ENCODE data around the gene ADCYAP1R1. TPM values are rescaled to one million over a fixed set of nuclear protein-coding genes. Genes with fewer than 3 reads are reported as not detected.

Gene ADCYAP1R1
- total RNA-seq, 1 experiment from 2014 or later, result not detected

DNA sequence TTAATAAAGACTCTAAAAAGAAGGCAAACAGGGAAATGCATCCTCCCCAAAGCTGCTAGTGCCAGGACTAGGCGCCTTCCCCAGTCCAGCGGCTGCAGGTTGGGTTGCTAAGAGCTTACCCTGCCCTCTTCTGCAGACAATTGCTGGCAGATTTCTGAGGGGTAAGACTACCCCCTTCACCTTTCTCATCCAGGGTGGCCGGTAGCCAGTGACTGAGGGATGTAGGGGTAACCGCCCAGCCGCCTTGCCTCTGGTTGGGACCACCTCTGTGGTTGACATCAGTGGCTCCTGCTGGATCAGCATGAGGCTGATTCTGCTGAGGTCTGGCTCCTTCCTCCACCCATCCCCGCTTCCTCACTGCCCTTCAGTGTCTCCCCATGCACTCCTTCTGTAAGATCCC, 71.2 kb downstream of the ADCYAP1R1 start:
- H4K20me1 ChIP-seq (ENCODE audit: insufficient read depth), result no peaks in the 10 kb centered on the region
- no peak for TF ChIP-seq EZH2 (IDR thresholded peaks at IDR 0.05; ENCODE audit: low read depth)
- TF ChIP-seq, protein P1, sequence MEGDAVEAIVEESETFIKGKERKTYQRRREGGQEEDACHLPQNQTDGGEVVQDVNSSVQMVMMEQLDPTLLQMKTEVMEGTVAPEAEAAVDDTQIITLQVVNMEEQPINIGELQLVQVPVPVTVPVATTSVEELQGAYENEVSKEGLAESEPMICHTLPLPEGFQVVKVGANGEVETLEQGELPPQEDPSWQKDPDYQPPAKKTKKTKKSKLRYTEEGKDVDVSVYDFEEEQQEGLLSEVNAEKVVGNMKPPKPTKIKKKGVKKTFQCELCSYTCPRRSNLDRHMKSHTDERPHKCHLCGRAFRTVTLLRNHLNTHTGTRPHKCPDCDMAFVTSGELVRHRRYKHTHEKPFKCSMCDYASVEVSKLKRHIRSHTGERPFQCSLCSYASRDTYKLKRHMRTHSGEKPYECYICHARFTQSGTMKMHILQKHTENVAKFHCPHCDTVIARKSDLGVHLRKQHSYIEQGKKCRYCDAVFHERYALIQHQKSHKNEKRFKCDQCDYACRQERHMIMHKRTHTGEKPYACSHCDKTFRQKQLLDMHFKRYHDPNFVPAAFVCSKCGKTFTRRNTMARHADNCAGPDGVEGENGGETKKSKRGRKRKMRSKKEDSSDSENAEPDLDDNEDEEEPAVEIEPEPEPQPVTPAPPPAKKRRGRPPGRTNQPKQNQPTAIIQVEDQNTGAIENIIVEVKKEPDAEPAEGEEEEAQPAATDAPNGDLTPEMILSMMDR (conservative IDR thresholded peaks at IDR 0.05), result no peak
- H3K9me2 ChIP-seq (ENCODE audit: insufficient read depth), result no peaks in the 10 kb centered on the region
- no peak overlapping the region for H3K4me2 ChIP-seq
- H3K36me3 ChIP-seq (ENCODE audit: low read depth), result no peaks in the 10 kb centered on the region
- H3K9me3 ChIP-seq (ENCODE audit: insufficient read depth, low read depth), result no peaks in the 10 kb centered on the region
- BruUV-seq (replicated peaks), result no TSS peak
- H3K4me1 ChIP-seq (replicated peaks; ENCODE audit: insufficient read depth), result no peaks in the 10 kb centered on the region
- no peak overlapping the region for H2AFZ ChIP-seq
- H3K27me3 ChIP-seq (ENCODE audit: insufficient read depth, low read depth), result peaks cover 66% of the 10 kb centered on the region
- intact Hi-C loops (cut with micrococcal nuclease; ENCODE audit: unreplicated experiment), result no loop called here
- ChIA-PET CTCF (interaction anchor here (0.6 to 1.8 kb wide), 9 partner anchors 11 to 840 kb away, joined by 3 to 81 read pairs (median 6); no protein-coding TSS in a partner anchor), POLR2A (ENCODE audit: unreplicated experiment) (interaction anchor here (0.6 kb wide), 1 partner anchor 25 kb away, joined by 3 read pairs; no protein-coding TSS in a partner anchor)
- no peak for DNase-seq
- no peaks in the 10 kb centered on the region for H3F3A ChIP-seq (ENCODE audit: insufficient read depth, low read depth)
- no peak overlapping the region for H3K27ac ChIP-seq
- H3K4me3 ChIP-seq, result no peak overlapping the region
- H3K79me2 ChIP-seq (ENCODE audit: low read depth), result no peaks in the 10 kb centered on the region

DNA sequence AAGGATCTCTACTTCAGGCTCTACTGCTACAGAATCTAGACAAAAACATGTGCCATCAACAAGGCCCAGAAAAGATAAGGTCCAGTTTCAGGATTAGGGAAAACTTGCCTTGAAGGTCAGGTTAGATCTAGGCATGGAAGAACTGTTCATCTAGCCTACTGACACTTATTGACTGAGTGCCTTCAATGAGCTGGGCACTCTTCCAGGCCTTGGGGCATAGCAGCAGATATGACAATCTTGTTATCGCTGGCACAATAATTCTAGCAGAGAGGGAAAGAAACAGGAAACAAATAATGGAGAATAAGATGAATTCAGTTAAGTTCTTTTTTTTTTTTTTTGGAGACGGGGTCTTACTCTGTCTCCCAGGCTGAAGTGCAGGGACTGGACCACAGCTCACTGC, 71.6 kb downstream of the ADCYAP1R1 start:
- Histone ChIP-seq H3K4me3 (no peak overlapping the region), H3K27ac (no peak overlapping the region), H3K36me3 (ENCODE audit: low read depth) (no peaks in the 10 kb centered on the region), H3K79me2 (ENCODE audit: low read depth) (no peaks in the 10 kb centered on the region), H3K27me3 (ENCODE audit: insufficient read depth, low read depth) (peaks cover 66% of the 10 kb centered on the region), H2AFZ (no peak overlapping the region), H3K4me2 (no peak overlapping the region), H3K4me1 (replicated peaks; ENCODE audit: insufficient read depth) (no peaks in the 10 kb centered on the region), H3F3A (ENCODE audit: insufficient read depth, low read depth) (no peaks in the 10 kb centered on the region), H3K9me3 (ENCODE audit: insufficient read depth, low read depth) (no peaks in the 10 kb centered on the region), H4K20me1 (ENCODE audit: insufficient read depth) (no peaks in the 10 kb centered on the region), H3K9me2 (ENCODE audit: insufficient read depth) (no peaks in the 10 kb centered on the region)
- CTCF ChIA-PET, result interaction anchor here (0.7 to 1.5 kb wide), 4 partner anchors 11 to 273 kb away, joined by 4 to 12 read pairs (median 8); no protein-coding TSS in a partner anchor
- TF ChIP-seq, protein P1 (conservative IDR thresholded peaks at IDR 0.05), result no peak
- no peak for TF ChIP-seq EZH2 (IDR thresholded peaks at IDR 0.05; ENCODE audit: low read depth)
- DNase-seq, result no peak
- no TSS peak for BruUV-seq (replicated peaks)
- intact Hi-C loops (cut with micrococcal nuclease; ENCODE audit: unreplicated experiment), result no loop called here
- POLR2A ChIA-PET (ENCODE audit: unreplicated experiment), result no interaction called here

DNA sequence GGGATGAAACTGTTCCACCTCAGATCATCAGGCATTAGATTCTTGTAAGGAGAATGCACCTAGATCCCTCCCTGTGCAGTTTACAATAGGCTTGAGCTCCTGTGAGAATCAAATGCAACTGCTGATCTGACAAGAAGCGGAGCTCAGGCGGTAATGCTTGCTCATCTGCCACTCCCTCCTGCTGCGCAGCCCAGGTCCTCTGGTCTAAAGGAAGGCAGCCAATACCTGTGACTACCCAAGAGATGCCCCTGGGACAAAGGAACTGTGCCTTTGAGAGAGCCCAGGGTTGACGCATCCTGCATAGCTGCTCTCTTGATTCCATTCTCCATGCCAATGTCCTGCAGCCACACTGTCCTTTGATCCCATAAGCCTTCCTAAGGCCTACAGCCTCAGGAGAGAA, 73.1 kb downstream of the ADCYAP1R1 start:
- H3K4me1 ChIP-seq (replicated peaks; ENCODE audit: insufficient read depth), result no peaks in the 10 kb centered on the region
- H3K4me2 ChIP-seq, result no peak overlapping the region
- no TSS peak for BruUV-seq (replicated peaks)
- ChIA-PET POLR2A (ENCODE audit: unreplicated experiment) (no interaction called here), CTCF (interaction anchor here (0.6 to 1.0 kb wide), 2 partner anchors 142 to 169 kb away, joined by 3 to 8 read pairs; no protein-coding TSS in a partner anchor)
- no peaks in the 10 kb centered on the region for H3K9me2 ChIP-seq (ENCODE audit: insufficient read depth)
- TF ChIP-seq, protein P1 (conservative IDR thresholded peaks at IDR 0.05), result no peak
- TF ChIP-seq EZH2 (IDR thresholded peaks at IDR 0.05; ENCODE audit: low read depth), result no peak
- no peaks in the 10 kb centered on the region for H3K9me3 ChIP-seq (ENCODE audit: insufficient read depth, low read depth)
- no peaks in the 10 kb centered on the region for H4K20me1 ChIP-seq (ENCODE audit: insufficient read depth)
- no peak for DNase-seq
- H3K27ac ChIP-seq, result no peak overlapping the region
- intact Hi-C loops (cut with micrococcal nuclease; ENCODE audit: unreplicated experiment), result no loop called here
- no peaks in the 10 kb centered on the region for H3K36me3 ChIP-seq (ENCODE audit: low read depth)
- H3F3A ChIP-seq (ENCODE audit: insufficient read depth, low read depth), result no peaks in the 10 kb centered on the region
- H3K27me3 ChIP-seq (ENCODE audit: insufficient read depth, low read depth), result peaks cover 72% of the 10 kb centered on the region
- H3K4me3 ChIP-seq, result no peak overlapping the region
- H2AFZ ChIP-seq, result no peak overlapping the region
- H3K79me2 ChIP-seq (ENCODE audit: low read depth), result no peaks in the 10 kb centered on the region

All from PC-9 (cell line).